OCI-LY3 (cell line): ENCODE measurements around the gene BRSK2.

Source experiments
- EZH2phosphoT487 ChIP-seq: fragments of 200-600 bp; shearing (Covaris generic); IDR thresholded peaks from 2 replicates; pipeline ENCODE4 v1.6.1; 2018; ENCODE audit warnings: antibody characterized with exemption, mixed run types, low read depth
- TF ChIP-seq, protein P1 (sequence below): fragments of 200-600, 300-600 bp; sonication (generic); IDR thresholded peaks from 2 replicates; pipeline ENCODE4 v1.5.1; 2014; ENCODE audit warnings: antibody characterized with exemption, low read length, low read depth

DNA sequence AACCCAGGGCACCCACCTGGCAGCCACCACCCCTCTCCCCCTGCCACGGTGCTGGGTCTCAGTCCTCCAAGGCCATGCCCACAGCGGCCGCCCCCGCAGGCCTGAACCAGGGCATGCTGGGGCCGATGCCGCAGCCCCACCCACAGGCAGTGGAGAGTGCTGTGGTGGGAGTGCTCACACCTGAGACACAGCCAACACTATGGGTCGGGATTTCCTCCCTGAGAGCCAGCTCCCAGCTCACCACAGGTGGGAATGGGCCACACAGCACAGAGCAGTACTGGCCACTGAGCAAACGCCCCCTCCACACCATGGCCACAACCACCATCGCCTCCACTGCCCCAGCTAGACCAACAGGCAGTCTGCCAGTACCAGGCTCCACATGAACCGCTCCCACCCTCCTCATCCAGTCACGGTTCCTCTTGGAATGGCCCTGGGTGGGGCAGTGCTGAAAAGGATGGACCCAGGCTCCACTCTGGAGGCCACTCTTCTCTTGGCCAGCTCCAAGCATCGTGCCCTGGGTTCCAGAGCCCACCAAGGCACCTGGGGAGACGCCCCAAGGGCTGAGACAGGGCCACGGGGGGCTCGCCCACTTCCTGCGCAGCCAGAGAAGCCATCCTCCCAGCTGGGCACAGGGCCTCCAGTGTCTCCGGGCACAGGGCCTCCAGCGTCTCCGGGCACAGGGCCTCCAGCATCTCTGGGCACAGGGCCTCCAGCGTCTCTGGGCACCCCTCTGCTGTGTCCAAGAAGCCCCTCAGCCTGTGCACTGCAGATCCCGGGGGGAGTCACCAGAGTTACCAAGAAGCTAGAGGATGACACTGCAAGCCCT is 82.7 kb downstream of the BRSK2 start:
- TF ChIP-seq, protein P1, sequence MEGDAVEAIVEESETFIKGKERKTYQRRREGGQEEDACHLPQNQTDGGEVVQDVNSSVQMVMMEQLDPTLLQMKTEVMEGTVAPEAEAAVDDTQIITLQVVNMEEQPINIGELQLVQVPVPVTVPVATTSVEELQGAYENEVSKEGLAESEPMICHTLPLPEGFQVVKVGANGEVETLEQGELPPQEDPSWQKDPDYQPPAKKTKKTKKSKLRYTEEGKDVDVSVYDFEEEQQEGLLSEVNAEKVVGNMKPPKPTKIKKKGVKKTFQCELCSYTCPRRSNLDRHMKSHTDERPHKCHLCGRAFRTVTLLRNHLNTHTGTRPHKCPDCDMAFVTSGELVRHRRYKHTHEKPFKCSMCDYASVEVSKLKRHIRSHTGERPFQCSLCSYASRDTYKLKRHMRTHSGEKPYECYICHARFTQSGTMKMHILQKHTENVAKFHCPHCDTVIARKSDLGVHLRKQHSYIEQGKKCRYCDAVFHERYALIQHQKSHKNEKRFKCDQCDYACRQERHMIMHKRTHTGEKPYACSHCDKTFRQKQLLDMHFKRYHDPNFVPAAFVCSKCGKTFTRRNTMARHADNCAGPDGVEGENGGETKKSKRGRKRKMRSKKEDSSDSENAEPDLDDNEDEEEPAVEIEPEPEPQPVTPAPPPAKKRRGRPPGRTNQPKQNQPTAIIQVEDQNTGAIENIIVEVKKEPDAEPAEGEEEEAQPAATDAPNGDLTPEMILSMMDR: no peak
- TF ChIP-seq EZH2phosphoT487: no peak
